Liver (tissue), 9 donors: ENCODE data around the gene KLHL13. TPM values are rescaled to one million over a fixed set of nuclear protein-coding genes. Genes with fewer than 3 reads are reported as not detected.

ENCODE experiments used
- DNase-seq: peaks from one replicate; pipeline ENCODE4 v3.0.0-alpha.2; 2017; ENCODE audit warnings: low spot score
- H3K27ac ChIP-seq, 2 donors: one replicate each; pipeline ENCODE4 v1.7.0; 2013; ENCODE audit warnings: inconsistent platforms in 2 of 2, low read length in 2 of 2, control low read depth in 1 of 2, low read depth in 1 of 2, mild to moderate bottlenecking in 1 of 2
- H3K27me3 ChIP-seq, 4 donors: one replicate each; pipeline versions ENCODE4 v1.6.1 to v1.7.0; 2013; ENCODE audit warnings: low read length in 3 of 4, inconsistent platforms in 1 of 4, mild to moderate bottlenecking in 1 of 4, moderate library complexity in 1 of 4; ENCODE audit not compliant: control insufficient read depth in 4 of 4, insufficient read depth in 4 of 4
- H3K36me3 ChIP-seq, 4 donors: one replicate each; pipeline versions ENCODE4 v1.6.1 to v1.7.0; 2013; ENCODE audit warnings: low read length in 3 of 4, mild to moderate bottlenecking in 3 of 4, low read depth in 1 of 4, moderate library complexity in 1 of 4; ENCODE audit not compliant: control insufficient read depth in 4 of 4, insufficient read depth in 3 of 4
- H3K4me1 ChIP-seq, 4 donors: one replicate each; pipeline versions ENCODE4 v1.6.1 to v1.7.0; 2013; ENCODE audit warnings: low read length in 3 of 4, mild to moderate bottlenecking in 3 of 4, moderate library complexity in 1 of 4; ENCODE audit not compliant: control insufficient read depth in 4 of 4, insufficient read depth in 4 of 4
- H3K4me3 ChIP-seq, 3 donors: one replicate each; pipeline versions ENCODE4 v1.6.1 to v1.7.0; 2013; ENCODE audit warnings: low read length in 3 of 3, control low read depth in 1 of 3, low read depth in 1 of 3, mild to moderate bottlenecking in 1 of 3
- H3K9ac ChIP-seq, 2 donors: one replicate each; pipeline ENCODE4 v1.7.0; 2013; ENCODE audit warnings: low read length in 2 of 2, mild to moderate bottlenecking in 2 of 2, moderate library complexity in 2 of 2, control low read depth in 1 of 2, low read depth in 1 of 2
- H3K9me3 ChIP-seq, 4 donors: one replicate each; pipeline versions ENCODE4 v1.6.1 to v1.7.0; 2013; ENCODE audit warnings: low read length in 3 of 4; ENCODE audit not compliant: control insufficient read depth in 4 of 4
- CTCF ChIP-seq: fragments of 150-350 bp; IDR thresholded peaks from 2 replicates; pipeline ENCODE4 v1.5.1; 2017; ENCODE audit warnings: improper control_type of control experiment, low read depth, low read length; ENCODE audit not compliant: missing input control
- EGR1 ChIP-seq, 2 donors: IDR thresholded peaks; 2 replicates each; pipeline ENCODE4 v1.6.1; 2016 to 2018; ENCODE audit warnings: antibody characterized with exemption in 2 of 2, low read depth in 2 of 2
- FOXA2 ChIP-seq: IDR thresholded peaks from 2 replicates; pipeline ENCODE4 v1.6.1; 2016; ENCODE audit warnings: antibody characterized with exemption
- GABPA ChIP-seq, 2 donors: IDR thresholded peaks in 1 of 2; conservative IDR thresholded peaks in 1 of 2; 2 replicates each; pipeline ENCODE4 v1.6.1; 2016; ENCODE audit warnings: antibody characterized with exemption in 2 of 2, mild to moderate bottlenecking in 1 of 2, moderate library complexity in 1 of 2
- HNF4A ChIP-seq, 2 donors: conservative IDR thresholded peaks; 2 replicates each; pipeline ENCODE4 v1.6.1; 2016; ENCODE audit warnings: antibody characterized with exemption in 2 of 2, mild to moderate bottlenecking in 2 of 2
- JUND ChIP-seq, 2 donors: IDR thresholded peaks; 2 replicates each; pipeline ENCODE4 v1.6.1; 2016; ENCODE audit warnings: antibody characterized with exemption in 2 of 2
- RAD21 ChIP-seq, 2 donors: IDR thresholded peaks; 2 replicates each; pipeline ENCODE4 v1.6.1; 2016; ENCODE audit warnings: antibody characterized with exemption in 2 of 2, mild to moderate bottlenecking in 2 of 2
- RXRA ChIP-seq, 2 donors: IDR thresholded peaks; 2 replicates each; pipeline ENCODE4 v1.6.1; 2017 to 2018; ENCODE audit warnings: antibody characterized with exemption in 2 of 2, mild to moderate bottlenecking in 1 of 2
- SP1 ChIP-seq: IDR thresholded peaks from 2 replicates; pipeline ENCODE4 v1.6.1; 2018; ENCODE audit warnings: antibody characterized with exemption, mild to moderate bottlenecking
- YY1 ChIP-seq: IDR thresholded peaks from 2 replicates; pipeline ENCODE4 v1.6.1; 2016; ENCODE audit warnings: antibody characterized with exemption, mild to moderate bottlenecking
- WGBS: extraction: QIAGEN DNeasy Blood & Tissue Kit; methylation state at CpG from one replicate; pipeline ENCODE4 v1.1.7; 2013; 5-methylcytosine and 5-hydroxymethylcytosine counted together
- polyA plus RNA-seq, 2 donors: library from polyadenylated mRNA; stranded (reverse) in 1 of 2; unstranded in 1 of 2; fragments of 200-250 nt in 1 of 2; fragments of >200 nt in 1 of 2; fragmentation: Nextera tagmentation in 1 of 2; extraction: Ambion mirVana in 1 of 2; gene quantifications; one replicate each; pipeline versions ENCODE4 v1.2.1 to v1.2.3, GENCODE V29; 2013 to 2015
- total RNA-seq, 2 donors: library from RNA; depleted of rRNA; stranded (reverse); fragments of >200 nt; gene quantifications; one replicate each; pipeline ENCODE4 v1.2.3, GENCODE V29; 2014
- TF ChIP-seq, protein P1 (sequence below): IDR thresholded peaks from 2 replicates; pipeline ENCODE4 v1.6.1; 2016; ENCODE audit warnings: antibody characterized with exemption
- TF ChIP-seq, protein P2 (sequence below): IDR thresholded peaks from 2 replicates; pipeline ENCODE4 v1.6.1; 2016; ENCODE audit warnings: antibody characterized with exemption, mild to moderate bottlenecking
- donor health status: healthy.
- donor health status: healthy.
- donor health status: healthy.
- donor health status: healthy.
- donor health status: healthy.

KLHL13 gene, protein sequence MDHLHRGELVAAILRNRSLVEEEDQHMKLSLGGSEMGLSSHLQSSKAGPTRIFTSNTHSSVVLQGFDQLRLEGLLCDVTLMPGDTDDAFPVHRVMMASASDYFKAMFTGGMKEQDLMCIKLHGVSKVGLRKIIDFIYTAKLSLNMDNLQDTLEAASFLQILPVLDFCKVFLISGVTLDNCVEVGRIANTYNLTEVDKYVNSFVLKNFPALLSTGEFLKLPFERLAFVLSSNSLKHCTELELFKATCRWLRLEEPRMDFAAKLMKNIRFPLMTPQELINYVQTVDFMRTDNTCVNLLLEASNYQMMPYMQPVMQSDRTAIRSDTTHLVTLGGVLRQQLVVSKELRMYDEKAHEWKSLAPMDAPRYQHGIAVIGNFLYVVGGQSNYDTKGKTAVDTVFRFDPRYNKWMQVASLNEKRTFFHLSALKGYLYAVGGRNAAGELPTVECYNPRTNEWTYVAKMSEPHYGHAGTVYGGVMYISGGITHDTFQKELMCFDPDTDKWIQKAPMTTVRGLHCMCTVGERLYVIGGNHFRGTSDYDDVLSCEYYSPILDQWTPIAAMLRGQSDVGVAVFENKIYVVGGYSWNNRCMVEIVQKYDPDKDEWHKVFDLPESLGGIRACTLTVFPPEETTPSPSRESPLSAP
- total RNA-seq (1 to 10 TPM; 5.3 TPM), polyA plus RNA-seq (1 to 10 TPM in 1 of 2 donors, under 1 TPM in 1; 0.76 to 1.4 TPM)

DNA sequence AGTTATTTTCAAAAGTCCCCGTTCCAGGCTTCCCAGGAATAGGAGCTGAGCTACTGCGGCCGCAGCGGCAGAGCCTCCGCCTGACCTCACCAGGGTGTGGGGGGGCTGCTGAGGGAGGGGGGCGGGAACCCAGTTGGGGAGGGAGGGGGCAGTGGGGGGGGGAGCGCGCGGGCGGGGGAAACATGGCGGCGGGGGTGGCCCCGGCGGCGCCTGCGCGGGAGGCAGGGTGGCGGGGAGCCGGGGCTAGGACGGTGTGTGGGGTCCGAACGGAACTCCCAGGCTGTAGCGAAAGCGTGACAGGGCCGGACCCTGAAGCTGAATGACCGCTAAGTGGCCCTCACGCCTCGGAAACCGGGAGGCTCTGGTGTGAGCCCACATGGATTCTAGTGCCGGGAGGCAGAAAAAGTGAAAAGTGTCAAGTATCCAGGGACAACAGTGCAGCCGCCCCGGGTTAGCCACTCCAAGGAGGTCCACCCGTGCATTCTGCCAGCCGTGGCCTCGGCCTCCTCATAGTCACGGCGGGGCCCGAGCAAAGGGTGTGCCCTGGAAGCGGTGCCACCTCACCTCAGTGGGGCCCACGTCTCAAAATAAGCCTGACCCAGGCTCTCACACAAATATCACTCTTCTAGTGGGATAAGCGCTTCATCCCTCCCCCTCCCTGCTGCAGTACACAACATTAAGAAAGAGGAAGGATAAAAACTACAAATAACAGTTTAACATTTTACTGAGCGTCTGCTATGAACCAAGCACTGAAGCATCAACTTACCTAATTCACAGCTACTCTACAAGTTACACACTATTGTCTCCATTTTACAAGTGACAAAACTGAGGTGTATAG, at the start of gene KLHL13:
TSS of gene KLHL13 (minus strand) at position 98 of the 838 bp plus-strand sequence. CDS start 88,337 bp downstream, outside the sequence.
- H3K27me3 ChIP-seq: no peaks in the 10 kb centered on the region
- peak; percentile 45 for DNase-seq
- H3K4me1 ChIP-seq: peaks cover 0 to 7% (median 0%) of the 10 kb centered on the region in 4 donors
- TF ChIP-seq, protein P1, sequence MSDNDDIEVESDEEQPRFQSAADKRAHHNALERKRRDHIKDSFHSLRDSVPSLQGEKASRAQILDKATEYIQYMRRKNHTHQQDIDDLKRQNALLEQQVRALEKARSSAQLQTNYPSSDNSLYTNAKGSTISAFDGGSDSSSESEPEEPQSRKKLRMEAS: no peak
- peak; percentile 12 for TF ChIP-seq YY1
- TF ChIP-seq CTCF: no peak
- no peak for TF ChIP-seq GABPA (IDR thresholded peaks at IDR 0.05 in 1 of 2, conservative IDR thresholded peaks at IDR 0.05 in 1 of 2)
- H3K27ac ChIP-seq: peak within 1 kb of the TSS; percentile 37 to 68
- no peaks in the 10 kb centered on the region for H3K9me3 ChIP-seq
- H3K9ac ChIP-seq: peak within 1 kb of the TSS in 1 of 2 donors; percentile 67
- H3K36me3 ChIP-seq: no peaks in the 10 kb centered on the region
- peak within 1 kb of the TSS; percentile 58 to 76 (median 72) for H3K4me3 ChIP-seq
- 2% methylated on average over 42 of the region's 42 CpGs for WGBS

GRCh38 chrX:118164138-118164537, 47.5 kb upstream of the KLHL13 start:
- H3K27ac ChIP-seq: no peak overlapping the region
- H3K27me3 ChIP-seq: no peaks in the 10 kb centered on the region
- H3K4me1 ChIP-seq: no peaks in the 10 kb centered on the region

GRCh38 chrX:118156953-118157608, 40.5 kb upstream of the KLHL13 start:
- peaks cover 0 to 12% (median under 1%) of the 10 kb centered on the region in 4 donors for H3K4me1 ChIP-seq
- H3K4me3 ChIP-seq: no peak overlapping the region
- no peak overlapping the region for H3K27ac ChIP-seq
- no peaks in the 10 kb centered on the region for H3K36me3 ChIP-seq
- WGBS: 63% methylated on average over 7 of the region's 7 CpGs
- TF ChIP-seq YY1: no peak
- no peak for TF ChIP-seq SP1
- TF ChIP-seq, protein P2, sequence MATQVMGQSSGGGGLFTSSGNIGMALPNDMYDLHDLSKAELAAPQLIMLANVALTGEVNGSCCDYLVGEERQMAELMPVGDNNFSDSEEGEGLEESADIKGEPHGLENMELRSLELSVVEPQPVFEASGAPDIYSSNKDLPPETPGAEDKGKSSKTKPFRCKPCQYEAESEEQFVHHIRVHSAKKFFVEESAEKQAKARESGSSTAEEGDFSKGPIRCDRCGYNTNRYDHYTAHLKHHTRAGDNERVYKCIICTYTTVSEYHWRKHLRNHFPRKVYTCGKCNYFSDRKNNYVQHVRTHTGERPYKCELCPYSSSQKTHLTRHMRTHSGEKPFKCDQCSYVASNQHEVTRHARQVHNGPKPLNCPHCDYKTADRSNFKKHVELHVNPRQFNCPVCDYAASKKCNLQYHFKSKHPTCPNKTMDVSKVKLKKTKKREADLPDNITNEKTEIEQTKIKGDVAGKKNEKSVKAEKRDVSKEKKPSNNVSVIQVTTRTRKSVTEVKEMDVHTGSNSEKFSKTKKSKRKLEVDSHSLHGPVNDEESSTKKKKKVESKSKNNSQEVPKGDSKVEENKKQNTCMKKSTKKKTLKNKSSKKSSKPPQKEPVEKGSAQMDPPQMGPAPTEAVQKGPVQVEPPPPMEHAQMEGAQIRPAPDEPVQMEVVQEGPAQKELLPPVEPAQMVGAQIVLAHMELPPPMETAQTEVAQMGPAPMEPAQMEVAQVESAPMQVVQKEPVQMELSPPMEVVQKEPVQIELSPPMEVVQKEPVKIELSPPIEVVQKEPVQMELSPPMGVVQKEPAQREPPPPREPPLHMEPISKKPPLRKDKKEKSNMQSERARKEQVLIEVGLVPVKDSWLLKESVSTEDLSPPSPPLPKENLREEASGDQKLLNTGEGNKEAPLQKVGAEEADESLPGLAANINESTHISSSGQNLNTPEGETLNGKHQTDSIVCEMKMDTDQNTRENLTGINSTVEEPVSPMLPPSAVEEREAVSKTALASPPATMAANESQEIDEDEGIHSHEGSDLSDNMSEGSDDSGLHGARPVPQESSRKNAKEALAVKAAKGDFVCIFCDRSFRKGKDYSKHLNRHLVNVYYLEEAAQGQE: no peak
- TF ChIP-seq FOXA2: no peak
- TF ChIP-seq, protein P1: no peak
- TF ChIP-seq RAD21 (IDR thresholded peaks at IDR 0.05): no peak
- TF ChIP-seq GABPA (IDR thresholded peaks at IDR 0.05 in 1 of 2, conservative IDR thresholded peaks at IDR 0.05 in 1 of 2): no peak
- no peak for TF ChIP-seq RXRA (IDR thresholded peaks at IDR 0.05)
- TF ChIP-seq EGR1 (IDR thresholded peaks at IDR 0.05; ENCODE audit: low read depth in 2 of 2): no peak
- TF ChIP-seq HNF4A (conservative IDR thresholded peaks at IDR 0.05): no peak
- H3K27me3 ChIP-seq: no peaks in the 10 kb centered on the region
- no peaks in the 10 kb centered on the region for H3K9me3 ChIP-seq
- no peak overlapping the region for H3K9ac ChIP-seq
- DNase-seq: no peak

More at GRCh38 chrX:118164138-118164537, 47.5 kb upstream of the KLHL13 start:
- Histone ChIP-seq H3K9me3 (no peaks in the 10 kb centered on the region), H3K9ac (no peak overlapping the region), H3K4me3 (no peak overlapping the region), H3K36me3 (no peaks in the 10 kb centered on the region)
- no peak for DNase-seq
- TF ChIP-seq, protein P1: no peak
- no peak for TF ChIP-seq JUND (IDR thresholded peaks at IDR 0.05)
- 95% methylated on average over 1 of the region's 1 CpG for WGBS
